WTC11 (cell line): Measurements from ENCODE around the gene GTPBP3. TPM values are rescaled to one million over a fixed set of nuclear protein-coding genes. Genes with fewer than 3 reads are reported as not detected.

ENCODE experiments used
- ATAC-seq: fragments of 200-7000 bp; cut with Tn5 transposase; 2 replicates; pipeline ENCODE4 v1.10.0; 2021; ENCODE audit warnings: mild to moderate bottlenecking, moderate library complexity
- CTCF ChIA-PET: fragments of 300-600 bp; sonication (Branson Sonifier 250); formaldehyde crosslinking; loops from one replicate; lab custom pipeline; 2021; ENCODE audit warnings: antibody characterized with exemption; lab: Charles Lee
- POLR2A ChIA-PET: fragments of 350-600 bp; sonication (Branson Sonifier 250); formaldehyde crosslinking; loops from one replicate; lab custom pipeline; 2021; ENCODE audit warnings: antibody characterized with exemption; lab: Charles Lee
- DNase-seq: peaks from one replicate; pipeline ENCODE4 v3.0.0; 2021; ENCODE audit warnings: low spot score
- H3K27ac Mint-ChIP-seq: 2 replicates; pipeline ENCODE4 v1.8.0; 2021; ENCODE audit warnings: mixed read lengths
- H3K27me3 Mint-ChIP-seq: 2 replicates; pipeline ENCODE4 v1.8.0; 2021; ENCODE audit warnings: low read depth, mild to moderate bottlenecking, moderate library complexity, mixed read lengths
- H3K36me3 Mint-ChIP-seq: 2 replicates; pipeline ENCODE4 v1.8.0; 2021; ENCODE audit warnings: mixed read lengths
- H3K4me1 Mint-ChIP-seq: 2 replicates; pipeline ENCODE4 v1.8.0; 2022; ENCODE audit warnings: mixed read lengths
- H3K4me3 Mint-ChIP-seq: 2 replicates; pipeline ENCODE4 v1.8.0; 2021; ENCODE audit warnings: mild to moderate bottlenecking, moderate library complexity, mixed read lengths
- H3K9me3 Mint-ChIP-seq: 2 replicates; pipeline ENCODE4 v1.8.0; 2021; ENCODE audit warnings: mixed read lengths
- ETV6 ChIP-seq: sonication (generic); formaldehyde crosslinking; IDR thresholded peaks from 2 replicates; pipeline ENCODE4 v1.8.1; 2022; ENCODE audit warnings: mild to moderate bottlenecking, missing genetic modification reagents
- FOXK1 ChIP-seq: sonication (generic); formaldehyde crosslinking; IDR thresholded peaks from 2 replicates; pipeline ENCODE4 v1.8.0; 2022; ENCODE audit warnings: mild to moderate bottlenecking, moderate library complexity, missing genetic modification reagents
- GABPB1 ChIP-seq: sonication (generic); formaldehyde crosslinking; IDR thresholded peaks from 2 replicates; pipeline ENCODE4 v1.8.1; 2023; ENCODE audit warnings: mild to moderate bottlenecking, missing genetic modification reagents
- OVOL2 ChIP-seq: fragments of 250-450 bp; sonication (Bioruptor Pico); IDR thresholded peaks from 2 replicates; pipeline ENCODE4 v1.9.0; 2021; ENCODE audit warnings: mild to moderate bottlenecking, borderline replicate concordance
- SMAD3 ChIP-seq: sonication (generic); formaldehyde crosslinking; IDR thresholded peaks from 2 replicates; pipeline ENCODE4 v1.8.0; 2022; ENCODE audit warnings: missing genetic modification reagents, mild to moderate bottlenecking, borderline replicate concordance
- SMAD4 ChIP-seq: sonication (generic); formaldehyde crosslinking; IDR thresholded peaks from 2 replicates; pipeline ENCODE4 v1.8.0; 2022; ENCODE audit warnings: mild to moderate bottlenecking, missing genetic modification reagents
- SP1 ChIP-seq: sonication (generic); formaldehyde crosslinking; conservative IDR thresholded peaks from 2 replicates; pipeline ENCODE4 v1.8.1; 2022; ENCODE audit warnings: missing genetic modification reagents
- ZNF219 ChIP-seq: sonication (generic); formaldehyde crosslinking; IDR thresholded peaks from 2 replicates; pipeline ENCODE4 v1.8.0; 2023; ENCODE audit warnings: missing genetic modification reagents, mild to moderate bottlenecking, borderline replicate concordance
- ZNF232 ChIP-seq: sonication (generic); formaldehyde crosslinking; IDR thresholded peaks from 2 replicates; pipeline ENCODE4 v1.8.0; 2022; ENCODE audit warnings: mild to moderate bottlenecking, missing genetic modification reagents
- ZNF263 ChIP-seq: sonication (generic); formaldehyde crosslinking; IDR thresholded peaks from 2 replicates; pipeline ENCODE4 v1.8.1; 2022; ENCODE audit warnings: low read depth, mild to moderate bottlenecking, moderate library complexity, missing genetic modification reagents
- ZNF416 ChIP-seq: fragments of 250-450 bp; sonication (Bioruptor Pico); IDR thresholded peaks from 2 replicates; pipeline ENCODE4 v1.9.0; 2021; ENCODE audit warnings: mild to moderate bottlenecking, inconsistent platforms
- total RNA-seq: library from RNA; stranded (reverse); gene quantifications from 3 replicates; pipeline ENCODE4 v1.2.3, GENCODE V29; 2021
- TF ChIP-seq, protein P1 (sequence below): sonication (generic); formaldehyde crosslinking; IDR thresholded peaks from 2 replicates; pipeline ENCODE4 v1.8.1; 2023; ENCODE audit warnings: mild to moderate bottlenecking, moderate library complexity, missing genetic modification reagents
- TF ChIP-seq, protein P2 (sequence below): sonication (generic); formaldehyde crosslinking; IDR thresholded peaks from 2 replicates; pipeline ENCODE4 v1.8.1; 2023; ENCODE audit warnings: mild to moderate bottlenecking, missing genetic modification reagents, moderate library complexity
- TF ChIP-seq, protein P3 (sequence below): sonication (generic); formaldehyde crosslinking; IDR thresholded peaks from 2 replicates; pipeline ENCODE4 v1.8.1; 2023; ENCODE audit warnings: mild to moderate bottlenecking, missing genetic modification reagents, moderate library complexity
- TF ChIP-seq, protein P4 (sequence below): sonication (generic); formaldehyde crosslinking; IDR thresholded peaks from 2 replicates; pipeline ENCODE4 v1.8.0; 2022; ENCODE audit warnings: mild to moderate bottlenecking, missing genetic modification reagents

GTPBP3 gene
- total RNA-seq, 1 experiment from 2014 or later, result 93.0 TPM

DNA sequence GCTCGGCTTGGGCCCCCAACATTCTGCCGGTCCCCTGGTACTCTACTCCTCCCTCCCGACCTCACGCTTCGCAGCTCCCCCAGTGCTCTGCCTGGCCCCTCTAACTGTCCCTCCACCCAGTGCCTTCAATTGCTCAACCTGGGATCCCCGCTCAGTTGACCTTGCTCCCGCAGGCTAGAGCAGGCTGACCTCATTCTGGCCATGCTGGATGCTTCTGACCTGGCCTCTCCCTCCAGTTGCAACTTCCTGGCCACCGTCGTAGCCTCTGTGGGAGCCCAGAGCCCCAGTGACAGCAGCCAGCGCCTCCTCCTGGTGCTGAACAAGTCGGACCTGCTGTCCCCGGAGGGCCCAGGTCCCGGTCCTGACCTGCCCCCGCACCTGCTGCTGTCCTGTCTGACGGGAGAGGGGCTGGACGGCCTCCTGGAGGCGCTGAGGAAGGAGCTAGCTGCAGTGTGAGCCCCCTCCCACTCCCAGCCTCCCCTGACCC is 3.6 kb downstream of the GTPBP3 start:
- no peak for ATAC-seq
- TF ChIP-seq, protein P1, sequence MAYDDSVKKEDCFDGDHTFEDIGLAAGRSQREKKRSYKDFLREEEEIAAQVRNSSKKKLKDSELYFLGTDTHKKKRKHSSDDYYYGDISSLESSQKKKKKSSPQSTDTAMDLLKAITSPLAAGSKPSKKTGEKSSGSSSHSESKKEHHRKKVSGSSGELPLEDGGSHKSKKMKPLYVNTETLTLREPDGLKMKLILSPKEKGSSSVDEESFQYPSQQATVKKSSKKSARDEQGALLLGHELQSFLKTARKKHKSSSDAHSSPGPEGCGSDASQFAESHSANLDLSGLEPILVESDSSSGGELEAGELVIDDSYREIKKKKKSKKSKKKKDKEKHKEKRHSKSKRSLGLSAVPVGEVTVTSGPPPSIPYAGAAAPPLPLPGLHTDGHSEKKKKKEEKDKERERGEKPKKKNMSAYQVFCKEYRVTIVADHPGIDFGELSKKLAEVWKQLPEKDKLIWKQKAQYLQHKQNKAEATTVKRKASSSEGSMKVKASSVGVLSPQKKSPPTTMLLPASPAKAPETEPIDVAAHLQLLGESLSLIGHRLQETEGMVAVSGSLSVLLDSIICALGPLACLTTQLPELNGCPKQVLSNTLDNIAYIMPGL (CRISPR knock-in tag), result no peak
- no peak for TF ChIP-seq ZNF219 (CRISPR knock-in tag)
- 0 out of 2 replicates have a peak, but pooled peaks have one; percentile 29 for TF ChIP-seq GABPB1 (CRISPR knock-in tag)
- no peak for TF ChIP-seq ETV6 (CRISPR knock-in tag)
- Mint-ChIP-seq H3K4me1 (peaks cover 28% of the 10 kb centered on the region), H3K27ac (peak overlapping the region; percentile 41; the same call in 1 of the 2 replicates), H3K9me3 (no peaks in the 10 kb centered on the region), H3K36me3 (peaks cover 11% of the 10 kb centered on the region), H3K4me3 (peak overlapping the region; percentile 31; the same call in 1 of the 2 replicates), H3K27me3 (no peaks in the 10 kb centered on the region)
- DNase-seq, result peak; percentile 40
- ChIA-PET POLR2A (no interaction called here), CTCF (interaction anchor here (0.6 to 3.0 kb wide), 4 partner anchors 8 to 750 kb away, joined by 3 to 11 read pairs (median 4); no protein-coding TSS in a partner anchor)

DNA sequence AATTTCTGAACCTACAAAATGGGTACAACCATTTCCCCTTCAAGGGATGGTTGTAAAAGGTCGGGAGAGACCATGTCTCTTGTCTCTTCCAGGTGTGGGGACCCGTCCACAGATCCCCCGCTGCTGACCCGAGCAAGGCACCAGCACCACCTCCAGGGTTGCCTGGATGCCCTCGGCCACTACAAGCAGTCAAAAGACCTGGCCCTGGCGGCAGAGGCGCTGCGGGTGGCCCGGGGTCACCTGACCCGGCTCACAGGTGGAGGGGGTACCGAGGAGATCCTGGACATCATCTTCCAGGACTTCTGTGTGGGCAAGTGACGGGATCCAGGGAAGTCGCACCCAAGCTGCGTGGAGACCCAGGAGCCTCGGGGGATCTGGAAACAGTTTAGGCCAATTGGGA is 4.0 kb downstream of the GTPBP3 start:
- ATAC-seq (no peak), DNase-seq (no peak)
- CTCF ChIA-PET, result interaction anchor here (0.6 to 1.7 kb wide), 4 partner anchors 9 to 750 kb away, joined by 3 to 4 read pairs (median 4); no protein-coding TSS in a partner anchor
- Mint-ChIP-seq H3K9me3 (no peaks in the 10 kb centered on the region), H3K36me3 (peaks cover 11% of the 10 kb centered on the region), H3K4me1 (peaks cover 27% of the 10 kb centered on the region), H3K4me3 (no peak overlapping the region), H3K27ac (no peak overlapping the region; the same call in 1 of the 2 replicates), H3K27me3 (no peaks in the 10 kb centered on the region)
- POLR2A ChIA-PET, result no interaction called here
- TF ChIP-seq, protein P2, sequence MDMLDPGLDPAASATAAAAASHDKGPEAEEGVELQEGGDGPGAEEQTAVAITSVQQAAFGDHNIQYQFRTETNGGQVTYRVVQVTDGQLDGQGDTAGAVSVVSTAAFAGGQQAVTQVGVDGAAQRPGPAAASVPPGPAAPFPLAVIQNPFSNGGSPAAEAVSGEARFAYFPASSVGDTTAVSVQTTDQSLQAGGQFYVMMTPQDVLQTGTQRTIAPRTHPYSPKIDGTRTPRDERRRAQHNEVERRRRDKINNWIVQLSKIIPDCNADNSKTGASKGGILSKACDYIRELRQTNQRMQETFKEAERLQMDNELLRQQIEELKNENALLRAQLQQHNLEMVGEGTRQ, result 0 out of 2 replicates have a peak, but pooled peaks have one; percentile 19
- TF ChIP-seq, protein P3, sequence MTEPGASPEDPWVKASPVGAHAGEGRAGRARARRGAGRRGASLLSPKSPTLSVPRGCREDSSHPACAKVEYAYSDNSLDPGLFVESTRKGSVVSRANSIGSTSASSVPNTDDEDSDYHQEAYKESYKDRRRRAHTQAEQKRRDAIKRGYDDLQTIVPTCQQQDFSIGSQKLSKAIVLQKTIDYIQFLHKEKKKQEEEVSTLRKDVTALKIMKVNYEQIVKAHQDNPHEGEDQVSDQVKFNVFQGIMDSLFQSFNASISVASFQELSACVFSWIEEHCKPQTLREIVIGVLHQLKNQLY (CRISPR knock-in tag), result no peak

DNA sequence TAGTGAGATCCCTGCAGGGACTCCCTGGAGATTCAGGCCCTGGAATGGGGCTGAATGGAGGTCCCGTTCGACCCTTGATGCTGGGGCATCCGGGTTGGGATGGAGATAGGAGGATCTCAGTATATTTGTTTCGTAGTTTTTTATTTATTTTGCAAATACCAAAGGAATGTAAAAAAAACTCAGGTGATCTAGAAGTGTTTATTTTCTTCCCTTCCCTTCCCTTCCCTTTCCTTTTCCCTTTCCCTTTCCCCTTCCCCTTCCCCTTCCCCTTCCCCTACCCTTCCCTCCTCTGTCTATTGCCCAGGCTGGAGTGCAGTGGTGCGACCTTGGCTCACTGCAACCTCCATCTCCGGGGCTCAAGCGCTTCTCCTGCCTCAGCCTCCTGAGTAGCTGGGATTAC is 4.5 kb downstream of the GTPBP3 start:
- H3K27me3 Mint-ChIP-seq, result no peaks in the 10 kb centered on the region
- POLR2A ChIA-PET, result no interaction called here
- H3K36me3 Mint-ChIP-seq, result peaks cover 11% of the 10 kb centered on the region
- ATAC-seq (no peak), DNase-seq (no peak)
- H3K27ac Mint-ChIP-seq, result no peak overlapping the region; the same call in 1 of the 2 replicates
- CTCF ChIA-PET, result interaction anchor here (1.1 to 1.7 kb wide), 2 partner anchors 9 to 44 kb away, joined by 3 to 4 read pairs; no protein-coding TSS in a partner anchor
- TF ChIP-seq SMAD3 (CRISPR knock-in tag) (no peak), SP1 (CRISPR knock-in tag) (no peak), ZNF263 (no peak), OVOL2 (CRISPR knock-in tag) (no peak), SMAD4 (CRISPR knock-in tag) (no peak), ZNF232 (CRISPR knock-in tag) (no peak), FOXK1 (CRISPR knock-in tag) (no peak), ZNF416 (no peak)
- TF ChIP-seq, protein P4, sequence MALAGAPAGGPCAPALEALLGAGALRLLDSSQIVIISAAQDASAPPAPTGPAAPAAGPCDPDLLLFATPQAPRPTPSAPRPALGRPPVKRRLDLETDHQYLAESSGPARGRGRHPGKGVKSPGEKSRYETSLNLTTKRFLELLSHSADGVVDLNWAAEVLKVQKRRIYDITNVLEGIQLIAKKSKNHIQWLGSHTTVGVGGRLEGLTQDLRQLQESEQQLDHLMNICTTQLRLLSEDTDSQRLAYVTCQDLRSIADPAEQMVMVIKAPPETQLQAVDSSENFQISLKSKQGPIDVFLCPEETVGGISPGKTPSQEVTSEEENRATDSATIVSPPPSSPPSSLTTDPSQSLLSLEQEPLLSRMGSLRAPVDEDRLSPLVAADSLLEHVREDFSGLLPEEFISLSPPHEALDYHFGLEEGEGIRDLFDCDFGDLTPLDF, result no peak
- no peak overlapping the region for H3K4me3 Mint-ChIP-seq
- H3K9me3 Mint-ChIP-seq, result no peaks in the 10 kb centered on the region
- peaks cover 28% of the 10 kb centered on the region for H3K4me1 Mint-ChIP-seq
